AG04450 (cell line): ENCODE measurements around the gene C16orf46. TPM values are rescaled to one million over a fixed set of nuclear protein-coding genes. Genes with fewer than 3 reads are reported as not detected.
"Not testable (repeated sequence)": the region's sequence is repeated elsewhere in the genome, so short reads cannot be mapped to it uniquely, and the experiment has no call there.

Experiments
- CTCF ChIA-PET: fragments of 300-600, 350-600 bp; formaldehyde crosslinking; extraction: SDS; loops from one replicate; lab custom pipeline; 2022; ENCODE audit warnings: antibody characterized with exemption, inconsistent platforms; lab: Charles Lee
- POLR2A ChIA-PET: fragments of 350-600 bp; formaldehyde crosslinking; extraction: SDS; loops from one replicate; lab custom pipeline; 2021; ENCODE audit warnings: antibody characterized with exemption, inconsistent platforms; lab: Yijun Ruan, JAX
- DNase-seq: peaks from one replicate; pipeline ENCODE4 v3.0.0-alpha.2; 2011; ENCODE audit warnings: low read depth, low spot score
- H3K27ac ChIP-seq: one replicate; pipeline ENCODE4 v1.5.1; 2012; ENCODE audit warnings: low read depth, low read length, control low read depth
- H3K27me3 ChIP-seq: one replicate; pipeline ENCODE4 v1.6.0; 2012; ENCODE audit warnings: low read length; ENCODE audit not compliant: control insufficient read depth, insufficient read depth
- H3K4me3 ChIP-seq: 2 replicates; pipeline ENCODE4 v1.5.1; 2011; ENCODE audit warnings: mild to moderate bottlenecking, low read depth, low read length, control low read depth
- H3K9me3 ChIP-seq: 2 replicates; pipeline ENCODE4 v1.5.1; 2012; ENCODE audit warnings: low read length; ENCODE audit not compliant: control insufficient read depth, insufficient read depth
- polyA plus RNA-seq: library from polyadenylated mRNA; depleted of rRNA; stranded (reverse); fragments of >200 nt; gene quantifications from 2 replicates; pipeline ENCODE4 v1.2.3, GENCODE V29; 2011
- TF ChIP-seq, protein P1 (sequence below): IDR thresholded peaks from 2 replicates; pipeline ENCODE4 v1.5.1; 2011; ENCODE audit warnings: low read depth, low read length, control low read depth, inconsistent platforms

Gene C16orf46
- polyA plus RNA-seq, 1 experiment, result 0.33 TPM

DNA sequence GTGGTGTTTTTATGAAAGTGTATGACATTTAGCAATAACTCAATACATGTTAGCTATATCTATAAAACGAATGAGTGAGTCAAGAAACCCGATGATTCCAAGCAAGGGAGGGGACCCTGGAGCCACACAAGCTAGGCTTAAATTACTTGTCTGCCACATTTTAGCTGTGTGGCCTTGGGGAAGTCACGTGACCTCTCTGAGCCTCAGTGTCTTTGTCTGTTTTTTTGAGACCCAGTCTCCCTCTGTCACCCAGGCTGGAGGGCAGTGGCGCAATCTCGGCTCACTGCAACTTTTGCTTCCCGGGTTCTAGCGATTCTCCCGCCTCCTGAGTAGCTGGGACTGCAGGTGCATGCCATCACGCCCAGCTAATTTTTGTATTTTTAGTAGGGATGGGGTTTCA, 39.2 kb upstream of the C16orf46 start:
- ChIA-PET CTCF (no interaction called here), POLR2A (no interaction called here)
- H3K27me3 ChIP-seq, result peaks cover 5% of the 10 kb centered on the region
- no peaks in the 10 kb centered on the region for H3K9me3 ChIP-seq
- TF ChIP-seq, protein P1, sequence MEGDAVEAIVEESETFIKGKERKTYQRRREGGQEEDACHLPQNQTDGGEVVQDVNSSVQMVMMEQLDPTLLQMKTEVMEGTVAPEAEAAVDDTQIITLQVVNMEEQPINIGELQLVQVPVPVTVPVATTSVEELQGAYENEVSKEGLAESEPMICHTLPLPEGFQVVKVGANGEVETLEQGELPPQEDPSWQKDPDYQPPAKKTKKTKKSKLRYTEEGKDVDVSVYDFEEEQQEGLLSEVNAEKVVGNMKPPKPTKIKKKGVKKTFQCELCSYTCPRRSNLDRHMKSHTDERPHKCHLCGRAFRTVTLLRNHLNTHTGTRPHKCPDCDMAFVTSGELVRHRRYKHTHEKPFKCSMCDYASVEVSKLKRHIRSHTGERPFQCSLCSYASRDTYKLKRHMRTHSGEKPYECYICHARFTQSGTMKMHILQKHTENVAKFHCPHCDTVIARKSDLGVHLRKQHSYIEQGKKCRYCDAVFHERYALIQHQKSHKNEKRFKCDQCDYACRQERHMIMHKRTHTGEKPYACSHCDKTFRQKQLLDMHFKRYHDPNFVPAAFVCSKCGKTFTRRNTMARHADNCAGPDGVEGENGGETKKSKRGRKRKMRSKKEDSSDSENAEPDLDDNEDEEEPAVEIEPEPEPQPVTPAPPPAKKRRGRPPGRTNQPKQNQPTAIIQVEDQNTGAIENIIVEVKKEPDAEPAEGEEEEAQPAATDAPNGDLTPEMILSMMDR, result no peak
- H3K4me3 ChIP-seq, result no peak overlapping the region
- DNase-seq, result no peak
- no peak overlapping the region for H3K27ac ChIP-seq

DNA sequence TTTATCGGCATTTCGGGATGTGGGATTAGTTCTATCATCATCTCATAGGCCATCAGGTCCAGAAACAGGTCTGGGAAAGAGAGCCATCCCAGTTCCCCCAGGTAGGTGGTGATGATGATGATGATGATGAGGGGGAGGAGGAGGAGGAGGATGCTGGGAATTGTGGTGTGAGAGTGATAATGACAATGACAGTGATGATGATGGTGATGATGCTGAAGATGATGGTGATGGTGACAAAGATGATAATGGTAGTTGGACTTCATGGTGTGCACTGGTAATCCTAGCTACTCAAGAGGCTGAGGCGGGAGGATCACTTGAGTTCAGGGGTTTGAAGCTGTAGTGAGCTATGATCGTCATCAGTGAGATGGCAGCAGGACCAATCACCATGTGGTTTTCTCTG, 35.4 kb upstream of the C16orf46 start:
- no peak overlapping the region for H3K4me3 ChIP-seq
- no peak for DNase-seq
- TF ChIP-seq, protein P1, result no peak
- H3K9me3 ChIP-seq, result no peaks in the 10 kb centered on the region
- H3K27ac ChIP-seq, result no peak overlapping the region
- H3K27me3 ChIP-seq, result peaks cover 9% of the 10 kb centered on the region
- ChIA-PET CTCF (no interaction called here), POLR2A (no interaction called here)

DNA sequence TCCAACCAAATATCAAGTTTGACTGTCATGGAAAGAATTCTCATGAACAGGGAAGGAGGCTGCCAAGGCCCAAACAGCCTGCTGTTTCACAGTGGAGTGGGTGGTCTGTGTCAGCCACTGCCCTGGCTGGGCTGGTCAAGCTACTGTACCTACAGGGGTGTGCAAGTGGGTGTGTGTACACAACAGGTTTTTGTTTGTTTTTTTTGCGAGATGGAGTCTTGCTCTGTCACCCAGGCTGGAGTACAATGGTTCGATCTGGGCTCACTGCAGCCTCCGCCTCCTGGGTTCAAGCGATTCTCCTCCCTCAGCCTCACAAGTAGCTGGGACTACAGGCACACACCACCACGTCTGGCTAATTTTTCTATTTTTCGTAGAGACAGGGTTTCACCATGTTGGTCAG, 32.2 kb upstream of the C16orf46 start:
- POLR2A ChIA-PET, H3K4me3 ChIP-seq, H3K9me3 ChIP-seq, H3K27ac ChIP-seq, CTCF ChIA-PET, H3K27me3 ChIP-seq, DNase-seq: not testable (repeated sequence)

DNA sequence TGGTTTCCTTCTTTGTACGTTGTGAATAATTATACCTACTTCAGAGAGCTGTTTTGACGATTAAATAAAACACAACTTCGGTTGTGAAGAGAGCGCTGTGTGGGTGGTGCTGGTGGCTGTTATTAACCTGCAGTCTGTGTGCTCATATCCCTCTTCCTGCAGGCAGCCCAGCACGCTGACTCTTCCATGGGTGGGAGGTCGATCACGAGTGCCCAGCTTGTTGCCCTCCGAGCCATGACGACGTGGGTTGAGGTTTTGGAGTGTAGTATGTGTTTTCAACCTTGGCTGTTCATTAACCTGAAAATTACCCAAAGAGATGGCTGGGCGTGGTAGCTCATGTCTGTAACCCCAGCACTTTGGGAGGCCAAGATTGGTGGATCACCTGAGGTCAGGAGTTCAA, 30.5 kb upstream of the C16orf46 start:
- no peak overlapping the region for H3K27ac ChIP-seq
- POLR2A ChIA-PET, result no interaction called here
- H3K4me3 ChIP-seq, result no peak overlapping the region
- TF ChIP-seq, protein P1, result no peak
- H3K9me3 ChIP-seq, result no peaks in the 10 kb centered on the region
- no peak for DNase-seq
- CTCF ChIA-PET, result no interaction called here
- peaks cover 4% of the 10 kb centered on the region for H3K27me3 ChIP-seq

DNA sequence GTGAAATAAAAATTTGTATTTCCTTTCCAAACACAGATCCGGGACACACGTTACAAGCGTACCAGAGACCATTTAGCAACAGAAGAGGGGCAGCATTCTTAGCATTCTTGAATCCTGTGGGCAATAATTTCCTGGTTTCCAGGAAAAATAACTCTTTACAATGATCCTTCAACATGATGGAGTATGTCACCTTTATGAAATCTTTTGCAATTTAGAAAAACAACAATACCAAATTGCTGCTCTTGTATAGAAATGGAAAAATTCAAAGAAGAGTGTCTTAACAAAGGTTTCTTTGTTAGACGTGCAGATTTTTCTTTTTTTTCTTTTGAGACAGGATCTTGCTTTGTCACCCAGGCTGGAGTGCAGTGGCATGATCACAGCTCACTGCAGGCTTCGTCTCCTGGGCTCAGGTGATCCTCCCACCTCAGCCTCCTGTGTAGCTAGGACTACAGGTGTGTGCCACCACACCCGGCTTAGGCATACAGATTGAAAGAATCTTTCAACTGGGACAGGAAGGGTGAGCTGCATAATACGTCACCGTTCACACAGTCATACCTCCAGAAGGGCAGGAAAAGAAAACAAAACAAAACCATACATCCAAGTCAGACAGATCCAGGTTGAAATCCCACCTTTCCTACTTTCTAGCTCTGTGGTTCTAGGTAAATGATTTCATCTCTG, 29.9 kb upstream of the C16orf46 start:
- DNase-seq, result no peak
- Histone ChIP-seq H3K4me3 (no peak overlapping the region), H3K27ac (no peak overlapping the region), H3K9me3 (no peaks in the 10 kb centered on the region), H3K27me3 (peaks cover 4% of the 10 kb centered on the region)
- CTCF ChIA-PET, result no interaction called here
- TF ChIP-seq, protein P1, result no peak
- POLR2A ChIA-PET, result no interaction called here
